Natural killer cell (primary cell): Measurements from ENCODE around the gene CAVIN3. TPM values are rescaled to one million over a fixed set of nuclear protein-coding genes. Genes with fewer than 3 reads are reported as not detected.

Experiments
- ATAC-seq, 3 donors: fragments of 150-1000 bp in 2 of 3; fragments of 200-7000 bp in 1 of 3; cut with Tn5 transposase; 1 replicate in 1 of 3; 2 replicates in 2 of 3; pipeline ENCODE4 v1.10.0; 2021; ENCODE audit warnings: mild to moderate bottlenecking in 2 of 3, moderate library complexity in 2 of 3
- DNase-seq, 2 donors: peaks; one replicate each; pipeline versions ENCODE4 v3.0.0 to v3.0.0-alpha.2; 2013 to 2021; ENCODE audit warnings: mixed read lengths in 1 of 2
- H3K27ac ChIP-seq: one replicate; pipeline ENCODE4 v1.5.1; 2013; ENCODE audit warnings: mild to moderate bottlenecking, low read length
- H3K27me3 ChIP-seq: one replicate; pipeline ENCODE4 v1.6.1; 2013; ENCODE audit warnings: low read length; ENCODE audit not compliant: control insufficient read depth, insufficient read depth
- H3K36me3 ChIP-seq: one replicate; pipeline ENCODE4 v1.6.1; 2013; ENCODE audit warnings: low read length; ENCODE audit not compliant: control insufficient read depth, insufficient read depth
- H3K4me1 ChIP-seq: one replicate; pipeline ENCODE4 v1.6.1; 2013; ENCODE audit warnings: low read length; ENCODE audit not compliant: control insufficient read depth, insufficient read depth
- H3K4me3 ChIP-seq: one replicate; pipeline ENCODE4 v1.5.1; 2013; ENCODE audit warnings: low read length
- H3K9me3 ChIP-seq: one replicate; pipeline ENCODE4 v1.6.1; 2013; ENCODE audit warnings: low read length; ENCODE audit not compliant: control insufficient read depth, insufficient read depth
- H3K27ac Mint-ChIP-seq, 2 donors: one replicate each; pipeline ENCODE4 v1.8.0; 2022; ENCODE audit warnings: mild to moderate bottlenecking in 2 of 2, mixed read lengths in 2 of 2, moderate library complexity in 1 of 2
- H3K27me3 Mint-ChIP-seq, 2 donors: one replicate each; pipeline ENCODE4 v1.8.0; 2022; ENCODE audit warnings: low read depth in 2 of 2, mixed read lengths in 2 of 2
- H3K36me3 Mint-ChIP-seq: one replicate; pipeline ENCODE4 v1.8.0; 2022; ENCODE audit warnings: mixed read lengths
- H3K4me1 Mint-ChIP-seq, 2 donors: one replicate each; pipeline ENCODE4 v1.8.0; 2022; ENCODE audit warnings: mixed read lengths in 2 of 2
- H3K4me3 Mint-ChIP-seq: one replicate; pipeline ENCODE4 v1.8.0; 2022; ENCODE audit warnings: mild to moderate bottlenecking, moderate library complexity, mixed read lengths
- H3K9me3 Mint-ChIP-seq, 2 donors: one replicate each; pipeline ENCODE4 v1.8.0; 2022; ENCODE audit warnings: mixed read lengths in 2 of 2
- WGBS: methylation state at CpG from one replicate; pipeline ENCODE4 v1.1.7; 2013; ENCODE audit warnings: missing lambda C conversion rate; ENCODE audit not compliant: insufficient coverage; 5-methylcytosine and 5-hydroxymethylcytosine counted together
- intact Hi-C: fragments of 100-400 bp; cut with micrococcal nuclease; formaldehyde crosslinking; loops from one replicate; pipeline ENCODE4 v1.14.2; 2022
- total RNA-seq, 4 donors: library from RNA; stranded (reverse); fragments of 120-200 nt in 1 of 4; gene quantifications; one replicate each; pipeline versions ENCODE4 v1.2.3 to v1.2.4, GENCODE V29; 2013 to 2022
- TF ChIP-seq, protein P1 (sequence below): fragments of 200-600 bp; IDR thresholded peaks from one replicate; pipeline ENCODE4 v1.8.0; 2022; ENCODE audit warnings: antibody characterized with exemption

The CAVIN3 gene, protein sequence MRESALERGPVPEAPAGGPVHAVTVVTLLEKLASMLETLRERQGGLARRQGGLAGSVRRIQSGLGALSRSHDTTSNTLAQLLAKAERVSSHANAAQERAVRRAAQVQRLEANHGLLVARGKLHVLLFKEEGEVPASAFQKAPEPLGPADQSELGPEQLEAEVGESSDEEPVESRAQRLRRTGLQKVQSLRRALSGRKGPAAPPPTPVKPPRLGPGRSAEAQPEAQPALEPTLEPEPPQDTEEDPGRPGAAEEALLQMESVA
- total RNA-seq, result not detected
- total RNA-seq (2013), result 0.16 TPM

DNA sequence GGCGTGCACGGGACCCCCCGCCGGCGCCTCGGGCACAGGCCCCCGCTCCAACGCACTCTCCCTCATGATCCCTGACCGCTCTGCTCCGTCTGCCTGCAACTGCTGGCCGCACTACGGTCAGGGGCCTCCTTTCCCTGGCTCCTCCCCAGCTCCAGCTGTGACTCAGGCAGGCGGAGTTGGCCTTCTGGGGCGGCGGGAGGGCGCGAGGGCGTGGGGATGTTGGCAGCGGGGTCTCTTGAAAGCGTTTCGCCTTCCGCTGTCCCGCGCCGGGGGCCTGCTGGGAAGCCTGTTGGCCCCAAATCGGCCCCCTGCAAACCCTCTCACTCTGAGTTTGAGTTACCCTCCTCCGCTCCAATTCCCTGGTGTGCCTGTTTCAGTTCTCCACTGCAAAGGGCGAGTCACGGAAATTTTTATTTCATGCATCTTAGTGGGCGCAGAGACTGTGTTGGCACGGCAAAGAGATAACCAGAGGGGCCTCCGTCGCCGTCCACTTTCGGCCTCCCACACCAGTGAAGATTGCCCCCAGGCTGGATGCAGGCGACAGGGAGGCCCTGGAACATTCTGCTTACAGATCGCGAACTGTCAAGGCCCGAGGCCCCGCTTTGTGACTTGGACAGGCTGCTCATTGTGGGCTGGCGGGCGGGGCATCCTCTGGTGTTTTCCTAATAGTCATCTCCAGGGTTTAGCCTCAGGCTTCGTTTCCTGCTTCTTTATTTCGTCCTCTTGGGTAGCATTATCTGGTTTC is at the start of gene CAVIN3:
Gene CAVIN3, minus strand, starts transcription at position 91 of the 745 bp plus-strand sequence. Its CDS starts 25 bp downstream, at position 66.
- ATAC-seq, result no peak
- no peak within 1 kb of the TSS for H3K4me3 ChIP-seq
- 7% methylated on average over 44 of the region's 44 CpGs for WGBS
- peaks cover 52 to 55% of the 10 kb centered on the region in 2 donors for H3K27me3 Mint-ChIP-seq
- no peak within 1 kb of the TSS for H3K4me3 Mint-ChIP-seq
- TF ChIP-seq, protein P1, sequence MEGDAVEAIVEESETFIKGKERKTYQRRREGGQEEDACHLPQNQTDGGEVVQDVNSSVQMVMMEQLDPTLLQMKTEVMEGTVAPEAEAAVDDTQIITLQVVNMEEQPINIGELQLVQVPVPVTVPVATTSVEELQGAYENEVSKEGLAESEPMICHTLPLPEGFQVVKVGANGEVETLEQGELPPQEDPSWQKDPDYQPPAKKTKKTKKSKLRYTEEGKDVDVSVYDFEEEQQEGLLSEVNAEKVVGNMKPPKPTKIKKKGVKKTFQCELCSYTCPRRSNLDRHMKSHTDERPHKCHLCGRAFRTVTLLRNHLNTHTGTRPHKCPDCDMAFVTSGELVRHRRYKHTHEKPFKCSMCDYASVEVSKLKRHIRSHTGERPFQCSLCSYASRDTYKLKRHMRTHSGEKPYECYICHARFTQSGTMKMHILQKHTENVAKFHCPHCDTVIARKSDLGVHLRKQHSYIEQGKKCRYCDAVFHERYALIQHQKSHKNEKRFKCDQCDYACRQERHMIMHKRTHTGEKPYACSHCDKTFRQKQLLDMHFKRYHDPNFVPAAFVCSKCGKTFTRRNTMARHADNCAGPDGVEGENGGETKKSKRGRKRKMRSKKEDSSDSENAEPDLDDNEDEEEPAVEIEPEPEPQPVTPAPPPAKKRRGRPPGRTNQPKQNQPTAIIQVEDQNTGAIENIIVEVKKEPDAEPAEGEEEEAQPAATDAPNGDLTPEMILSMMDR, result no peak
- H3K9me3 Mint-ChIP-seq, result no peaks in the 10 kb centered on the region
- H3K27ac Mint-ChIP-seq, result no peak within 1 kb of the TSS
- H3K27me3 ChIP-seq, result peaks cover 4% of the 10 kb centered on the region
- H3K36me3 ChIP-seq, result no peaks in the 10 kb centered on the region
- no peak within 1 kb of the TSS for H3K27ac ChIP-seq
- H3K4me1 ChIP-seq, result no peaks in the 10 kb centered on the region
- intact Hi-C loops, result no loop called here
- no peak for DNase-seq
- no peaks in the 10 kb centered on the region for H3K36me3 Mint-ChIP-seq
- no peaks in the 10 kb centered on the region for H3K4me1 Mint-ChIP-seq
- no peaks in the 10 kb centered on the region for H3K9me3 ChIP-seq

GRCh38 chr11:6365659-6366058 is 45.4 kb upstream of the CAVIN3 start:
- intact Hi-C loops, result no loop called here
- Mint-ChIP-seq H3K4me1 (no peaks in the 10 kb centered on the region), H3K36me3 (no peaks in the 10 kb centered on the region), H3K9me3 (no peaks in the 10 kb centered on the region), H3K27me3 (no peaks in the 10 kb centered on the region), H3K27ac (no peak overlapping the region), H3K4me3 (no peak overlapping the region)
- Histone ChIP-seq H3K36me3 (no peaks in the 10 kb centered on the region), H3K9me3 (no peaks in the 10 kb centered on the region), H3K4me1 (no peaks in the 10 kb centered on the region), H3K27me3 (no peaks in the 10 kb centered on the region), H3K27ac (no peak overlapping the region), H3K4me3 (no peak overlapping the region)
- TF ChIP-seq, protein P1, result no peak
- DNase-seq (no peak), ATAC-seq (no peak)
- WGBS, result 85% methylated on average over 2 of the region's 2 CpGs

DNA sequence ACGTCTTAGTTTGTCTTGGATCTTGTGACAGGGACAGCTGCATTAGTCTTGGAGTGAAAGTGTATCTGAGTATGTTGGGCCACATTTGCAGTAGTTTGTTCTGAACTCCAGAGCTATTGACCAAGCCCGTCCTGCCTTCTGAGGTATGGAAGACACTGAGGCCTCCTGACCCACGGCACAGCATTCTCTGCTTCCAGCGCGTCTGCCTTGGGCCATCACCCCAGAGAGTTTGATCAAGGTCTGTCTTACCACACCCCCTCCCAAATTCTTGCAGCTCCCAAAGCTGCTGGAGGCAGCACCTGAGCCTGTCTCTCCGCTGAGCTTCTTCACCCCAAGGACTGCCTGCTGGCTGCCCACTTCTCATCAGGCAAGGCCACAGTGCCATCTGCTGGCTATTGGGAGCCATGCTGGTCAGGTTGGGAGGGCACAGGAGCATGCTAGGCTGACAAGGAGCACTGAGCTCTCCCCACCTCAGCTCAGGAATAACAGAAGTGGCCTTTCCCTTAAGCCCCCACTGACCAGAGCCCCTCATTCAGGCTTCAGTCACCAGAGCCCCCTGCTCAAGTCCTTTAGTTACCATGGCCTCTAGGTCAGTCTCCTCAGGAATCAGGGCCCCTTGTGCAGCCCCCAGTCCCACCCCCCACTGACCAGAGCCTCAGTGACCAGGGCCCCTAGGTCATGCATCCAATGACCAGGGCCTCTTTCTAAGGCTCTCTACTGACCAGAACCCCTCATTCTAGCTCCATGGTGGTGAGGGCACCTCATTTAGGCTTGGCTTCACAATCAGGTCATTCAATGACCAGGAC is 42.8 kb upstream of the CAVIN3 start:
- TF ChIP-seq, protein P1, result peak; percentile 63
- Histone ChIP-seq H3K4me1 (no peaks in the 10 kb centered on the region), H3K9me3 (no peaks in the 10 kb centered on the region), H3K27ac (no peak overlapping the region), H3K36me3 (no peaks in the 10 kb centered on the region), H3K4me3 (no peak overlapping the region), H3K27me3 (no peaks in the 10 kb centered on the region)
- Mint-ChIP-seq H3K4me1 (no peaks in the 10 kb centered on the region), H3K9me3 (no peaks in the 10 kb centered on the region), H3K27me3 (no peaks in the 10 kb centered on the region), H3K27ac (no peak overlapping the region), H3K4me3 (no peak overlapping the region), H3K36me3 (no peaks in the 10 kb centered on the region)
- intact Hi-C loops, result no loop called here
- DNase-seq (peak; percentile 41 to 78), ATAC-seq (peak; percentile 75 to 93 (median 91))
- 89% methylated on average over 6 of the region's 6 CpGs for WGBS
